HepG2 (cell line): ENCODE results near the gene DENND5A. TPM values are rescaled to one million over a fixed set of nuclear protein-coding genes. Genes with fewer than 3 reads are reported as not detected.

ENCODE experiments used
- ATAC-seq: fragments of 200-7000 bp; cut with Tn5 transposase; 3 replicates; pipeline ENCODE4 v1.9.1; 2020; ENCODE audit warnings: mild to moderate bottlenecking, moderate library complexity
- BruUV-seq: library from RNA; stranded (reverse); fragments of 400-500 nt; replicated peaks from 2 replicates; lab custom pipeline; 2021; lab: Mats Ljungman, UMichigan
- CTCF ChIA-PET: fragments of 300-600 bp; formaldehyde crosslinking; extraction: SDS; loops from one replicate; lab custom pipeline; 2021; ENCODE audit warnings: low total read pairs, inconsistent platforms, low intra/inter-chr PET ratio; lab: Yijun Ruan, JAX
- POLR2A ChIA-PET: fragments of 350-600 bp; sonication (Branson Sonifier 250); formaldehyde crosslinking; loops from one replicate; lab custom pipeline; 2020; ENCODE audit warnings: antibody characterized with exemption, inconsistent platforms; lab: Yijun Ruan, JAX
- DNase-seq: peaks from one replicate; pipeline ENCODE4 v3.0.0-alpha.2; 2015; ENCODE audit warnings: low spot score
- FAIRE-seq: peaks from 3 replicates; lab custom pipeline; 2011; peaks lifted over from hg19 to GRCh38; lab: Jason Lieb, UNC
- H2AFZ ChIP-seq: one replicate; pipeline ENCODE4 v1.6.1; 2011; ENCODE audit warnings: low read length, inconsistent platforms
- H3K27ac ChIP-seq: fragments of 300-600 bp; 3 replicates; pipeline ENCODE4 v1.8.0; 2011; ENCODE audit warnings: mixed run types, mild to moderate bottlenecking, mixed read lengths, low read length, inconsistent platforms; ENCODE audit not compliant: insufficient read depth; ENCODE audit errors: extremely low read length
- H3K27me3 ChIP-seq, 2 experiments: fragments of 200-600 bp in 1 of 2; 2 replicates in 1 of 2; 3 replicates in 1 of 2; pipeline versions ENCODE4 v1.6.0 to v1.8.0; 2011; ENCODE audit warnings: low read length in 2 of 2, mild to moderate bottlenecking in 2 of 2, moderate library complexity in 2 of 2, inconsistent platforms in 1 of 2; ENCODE audit not compliant: insufficient read depth in 2 of 2, control insufficient read depth in 1 of 2
- H3K36me3 ChIP-seq, 2 experiments: fragments of 200-600 bp in 1 of 2; replicated peaks in 1 of 2; 2 replicates in 1 of 2; 3 replicates in 1 of 2; pipeline versions ENCODE4 v1.5.1 to v1.8.0; 2011; ENCODE audit warnings: low read length in 2 of 2, inconsistent platforms in 1 of 2; ENCODE audit not compliant: insufficient read depth in 2 of 2, control insufficient read depth in 1 of 2
- H3K4me1 ChIP-seq: 2 replicates; pipeline ENCODE4 v1.5.1; 2012; ENCODE audit warnings: low read length, inconsistent platforms; ENCODE audit not compliant: insufficient read depth
- H3K4me2 ChIP-seq: 2 replicates; pipeline ENCODE4 v1.6.0; 2011; ENCODE audit warnings: low read depth, low read length, inconsistent platforms
- H3K4me3 ChIP-seq, 3 experiments: fragments of 200-600 bp in 1 of 3; sonication (generic), shearing (Covaris generic) in 1 of 3; replicated peaks in 1 of 3; 2 replicates each; pipeline ENCODE4 v1.5.1; 2011 to 2016; ENCODE audit warnings: low read length in 3 of 3, inconsistent platforms in 2 of 3, low read depth in 2 of 3, mild to moderate bottlenecking in 2 of 3, control low read depth in 1 of 3, mixed read lengths in 1 of 3; ENCODE audit not compliant: insufficient read depth in 1 of 3
- H3K79me2 ChIP-seq: one replicate; pipeline ENCODE4 v1.6.1; 2011; ENCODE audit warnings: low read length, inconsistent platforms; ENCODE audit not compliant: insufficient read depth
- H3K9ac ChIP-seq: 2 replicates; pipeline ENCODE4 v1.6.0; 2011; ENCODE audit warnings: mild to moderate bottlenecking, low read depth, low read length, inconsistent platforms; ENCODE audit not compliant: insufficient read depth
- H3K9me3 ChIP-seq: 2 replicates; pipeline ENCODE4 v1.5.1; 2012; ENCODE audit warnings: mild to moderate bottlenecking, low read length
- H4K20me1 ChIP-seq: 2 replicates; pipeline ENCODE4 v1.6.0; 2011; ENCODE audit warnings: inconsistent platforms, mild to moderate bottlenecking, low read length, moderate library complexity; ENCODE audit not compliant: insufficient read depth
- HOXA7 ChIP-seq: sonication (generic); formaldehyde crosslinking; IDR thresholded peaks from 2 replicates; pipeline ENCODE4 v1.8.1; 2022; ENCODE audit warnings: mild to moderate bottlenecking, missing genetic modification reagents, moderate library complexity
- HOXD1 ChIP-seq: sonication (generic); formaldehyde crosslinking; IDR thresholded peaks from 2 replicates; pipeline ENCODE4 v1.5.0; 2020; ENCODE audit warnings: missing genetic modification reagents
- ZBTB40 ChIP-seq, 2 experiments: fragments of 450-650 bp in 1 of 2; sonication (generic) in 1 of 2; formaldehyde crosslinking in 1 of 2; IDR thresholded peaks; 2 replicates each; pipeline versions ENCODE4 v1.6.1 to v1.8.0; 2016 to 2022; ENCODE audit warnings: antibody characterized with exemption in 1 of 2, mild to moderate bottlenecking in 1 of 2, missing genetic modification reagents in 1 of 2
- WGBS: methylation state at CpG from one replicate; pipeline ENCODE4 v1.1.6; 2017; ENCODE audit warnings: low lambda C conversion rate; 5-methylcytosine and 5-hydroxymethylcytosine counted together
- in situ Hi-C: cut with HindIII; loops from 2 replicates; pipeline ENCODE4 v1.10.0; 2017; ENCODE audit warnings: low pct_unique_long_range_greater_than_20kb; ENCODE audit not compliant: extremely low pct_ligation_motif_present
- intact Hi-C: fragments of 100-400 bp; cut with micrococcal nuclease; formaldehyde crosslinking; loops from one replicate; pipeline ENCODE4 v1.10.0; 2022; ENCODE audit not compliant: unreplicated experiment
- polyA plus RNA-seq, 8 experiments: library from polyadenylated mRNA; depleted of rRNA in 3 of 8; stranded (reverse) in 7 of 8; unstranded in 1 of 8; fragments of >200 nt; fragmentation: Illumina TruSeq in 4 of 8; extraction: Trizol in 4 of 8; gene quantifications; 2 replicates each; pipeline versions ENCODE4 v1.2.1 to v1.2.3, GENCODE V29; 2011 to 2016; ENCODE audit warnings: low read depth in 4 of 8, missing spikeins in 1 of 8, mixed read lengths in 1 of 8; ENCODE audit not compliant: insufficient read depth in 1 of 8
- total RNA-seq, 5 experiments: library from RNA; depleted of rRNA; stranded (reverse); fragments of >200 nt; fragmentation: Illumina TruSeq; extraction: Trizol; gene quantifications; 2 replicates each; pipeline ENCODE4 v1.2.3, GENCODE V29; 2016; ENCODE audit warnings: low read depth in 1 of 5

The DENND5A gene
- total and polyA plus RNA-seq, 2 of the 13 experiments (the other 11 are each of a cell fraction or from before 2014, with no cell fraction given): 63.3 to 145 TPM

GRCh38 chr11:9310485-9311090 is 45.4 kb upstream of the DENND5A start:
- TF ChIP-seq HOXA7 (CRISPR knock-in tag) (no peak), ZBTB40 (IDR thresholded peaks at IDR 0.05) (peak; percentile 87), ZBTB40 (CRISPR knock-in tag; IDR thresholded peaks at IDR 0.05) (no peak; the same call in 1 of the 2 replicates), HOXD1 (CRISPR knock-in tag) (no peak)
- TF ChIP-seq, all 625 proteins: peak for 1
- FAIRE-seq (no peak), ATAC-seq (no peak), DNase-seq (no peak)
- intact Hi-C loops (loop anchor here (5.0 kb wide), 1 partner anchor 43 kb away; the partner anchor contains the start of gene DENND5A), in situ Hi-C loops (no loop called here)
- Histone ChIP-seq H3K4me2 (peak overlapping the region; percentile 63; the same call in 1 of the 2 replicates), H3K9me3 (no peaks in the 10 kb centered on the region), H4K20me1 (peaks cover 20% of the 10 kb centered on the region), H3K27ac (no peak overlapping the region), H3K4me3 (no peak overlapping the region), H3K4me1 (peaks cover 30% of the 10 kb centered on the region), H3K9ac (no peak overlapping the region), H3K36me3 (0 out of 5 replicates have a peak, but pooled peaks cover 0 to 3% of the 10 kb centered on the region in 2 experiments), H2AFZ (no peak overlapping the region), H3K79me2 (peaks cover 79% of the 10 kb centered on the region), H3K27me3 (no peaks in the 10 kb centered on the region; a peak in 1 of 5 replicates)
- no TSS peak for BruUV-seq
- CTCF ChIA-PET: no interaction called here
- POLR2A ChIA-PET: interaction anchor here (2.4 kb wide), 1 partner anchor 150 kb away, joined by 10 read pairs; the partner anchor contains the start of gene ZNF143
- 91% methylated on average over 3 of the region's 3 CpGs for WGBS
